Measurements from ENCODE around the gene LDB2.

Gene LDB2

DNA sequence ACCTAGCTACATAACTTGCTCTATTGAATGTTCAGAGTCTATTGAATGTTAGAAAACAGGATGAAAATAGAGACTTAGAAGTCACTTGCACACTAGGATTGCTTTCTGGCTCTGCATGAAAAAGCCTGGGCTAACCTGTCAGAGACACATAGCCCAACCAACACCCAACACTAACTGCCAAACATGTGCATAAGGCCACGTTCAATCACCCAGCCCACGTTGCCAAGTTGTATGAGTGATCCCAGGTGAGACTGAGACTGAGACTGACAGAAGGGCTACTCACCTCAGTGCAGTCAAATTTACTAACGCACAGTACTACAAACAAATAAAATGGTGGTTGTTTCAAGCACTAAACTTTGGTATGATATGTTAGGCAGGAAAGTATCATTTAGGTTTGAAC is 61.0 kb downstream of the LDB2 start:
- DNase-seq: no peak

DNA sequence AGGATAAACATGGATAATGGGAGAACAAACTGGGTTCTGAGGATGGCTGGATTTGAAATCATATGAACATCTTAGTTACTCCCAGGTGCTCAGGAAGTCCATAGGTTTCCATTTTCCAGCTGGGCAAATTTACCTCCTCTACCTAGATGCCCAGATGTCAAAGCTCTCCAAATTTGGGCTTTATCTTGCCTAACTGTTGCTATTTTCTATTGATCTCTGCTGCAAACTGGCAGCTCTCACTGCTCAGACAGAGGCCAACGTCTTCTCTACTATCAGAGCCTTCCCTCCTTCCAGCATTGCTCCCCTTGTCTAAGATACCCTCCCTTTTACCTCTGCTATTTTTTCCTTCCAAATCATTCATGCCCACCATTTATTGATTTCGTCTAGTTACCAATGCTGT is 62.1 kb downstream of the LDB2 start:
- no peak for DNase-seq

DNA sequence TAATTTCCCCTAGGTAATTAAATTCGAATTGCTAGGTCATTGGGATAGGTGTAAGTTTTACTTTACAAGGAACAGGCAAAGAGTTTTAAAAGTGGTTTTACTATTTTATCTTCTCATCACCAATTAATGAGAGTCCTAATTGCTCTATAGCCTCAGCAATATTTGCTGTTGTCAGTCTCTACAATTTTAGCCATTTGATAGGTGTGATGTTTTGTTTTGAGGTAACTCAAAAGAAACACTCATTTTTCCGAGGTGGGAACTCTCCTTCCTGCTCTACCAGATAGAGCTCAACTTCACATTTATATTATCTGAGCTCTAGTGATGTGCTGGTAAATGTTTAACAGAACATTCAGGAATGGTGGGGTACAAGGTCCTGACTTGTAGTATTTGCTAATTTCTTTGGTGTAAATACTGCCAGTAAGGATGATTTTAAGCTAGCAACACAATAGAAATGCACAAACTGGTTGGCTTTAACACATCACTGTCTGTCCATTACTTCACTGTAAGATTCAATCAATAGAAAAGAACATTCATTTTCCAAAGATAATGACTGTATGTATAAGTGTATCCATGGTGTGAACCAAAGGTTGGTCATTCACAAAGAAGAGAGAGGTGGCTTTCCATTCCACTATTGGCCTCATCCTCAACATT is 62.7 kb downstream of the LDB2 start:
- DNase-seq: no peak

DNA sequence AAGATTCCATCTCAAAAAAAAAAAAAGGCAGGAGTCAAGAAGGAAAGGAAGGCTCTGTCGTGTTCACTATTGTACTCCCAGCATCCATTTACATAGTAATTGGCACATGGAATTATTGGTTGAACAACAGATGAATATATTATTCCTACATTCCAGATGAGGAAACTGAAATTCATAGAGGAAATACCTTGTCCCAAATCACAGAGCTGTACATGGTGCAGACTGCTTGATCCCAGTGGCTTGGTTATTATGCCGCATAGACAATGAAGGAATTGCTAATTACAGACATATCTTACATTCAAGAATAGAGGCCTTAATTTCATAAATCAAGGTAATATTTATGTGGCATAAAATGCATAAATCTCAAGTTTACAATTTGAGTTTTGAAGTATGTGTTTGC is 63.6 kb downstream of the LDB2 start:
- no peak for DNase-seq

DNA sequence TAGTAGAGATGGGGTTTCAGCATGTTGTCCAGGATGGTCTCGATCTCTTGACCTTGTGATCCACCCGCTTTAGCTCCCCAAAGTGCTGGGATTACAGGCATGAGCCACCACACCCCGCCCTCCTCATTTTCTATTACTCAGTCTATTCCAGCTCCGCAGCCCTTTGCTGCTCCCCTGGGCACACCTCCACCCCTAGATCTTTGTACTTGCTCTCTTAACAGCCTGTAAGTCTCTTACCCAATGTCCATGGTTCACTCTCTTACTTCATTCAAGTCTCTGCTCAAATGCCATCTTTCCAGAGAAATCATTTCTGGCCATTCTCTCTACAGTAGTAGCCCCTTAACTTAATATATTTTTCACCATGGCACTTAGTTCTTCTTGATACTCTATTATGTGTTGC is 64.7 kb downstream of the LDB2 start:
- no peak for DNase-seq

DNA sequence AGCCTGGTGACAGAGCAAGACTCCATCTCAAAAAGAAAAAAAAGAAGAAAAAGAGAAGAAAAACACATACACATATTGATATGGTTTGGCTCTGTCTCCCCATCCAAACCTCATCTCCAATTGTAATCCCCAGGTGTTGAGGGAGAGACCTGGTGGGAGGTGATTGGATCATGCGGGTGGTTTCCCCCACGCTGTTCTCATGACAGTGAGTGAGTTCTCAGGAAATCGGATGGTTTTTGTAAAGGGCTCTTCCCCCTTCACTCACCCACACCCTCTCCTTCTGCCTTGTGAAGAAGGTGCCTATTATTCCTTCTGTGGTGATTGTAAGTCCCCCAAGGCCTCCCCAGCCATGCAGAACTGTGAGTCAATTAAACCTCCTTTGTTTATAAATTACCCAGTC is 68.4 kb downstream of the LDB2 start:
- no peak for DNase-seq

DNA sequence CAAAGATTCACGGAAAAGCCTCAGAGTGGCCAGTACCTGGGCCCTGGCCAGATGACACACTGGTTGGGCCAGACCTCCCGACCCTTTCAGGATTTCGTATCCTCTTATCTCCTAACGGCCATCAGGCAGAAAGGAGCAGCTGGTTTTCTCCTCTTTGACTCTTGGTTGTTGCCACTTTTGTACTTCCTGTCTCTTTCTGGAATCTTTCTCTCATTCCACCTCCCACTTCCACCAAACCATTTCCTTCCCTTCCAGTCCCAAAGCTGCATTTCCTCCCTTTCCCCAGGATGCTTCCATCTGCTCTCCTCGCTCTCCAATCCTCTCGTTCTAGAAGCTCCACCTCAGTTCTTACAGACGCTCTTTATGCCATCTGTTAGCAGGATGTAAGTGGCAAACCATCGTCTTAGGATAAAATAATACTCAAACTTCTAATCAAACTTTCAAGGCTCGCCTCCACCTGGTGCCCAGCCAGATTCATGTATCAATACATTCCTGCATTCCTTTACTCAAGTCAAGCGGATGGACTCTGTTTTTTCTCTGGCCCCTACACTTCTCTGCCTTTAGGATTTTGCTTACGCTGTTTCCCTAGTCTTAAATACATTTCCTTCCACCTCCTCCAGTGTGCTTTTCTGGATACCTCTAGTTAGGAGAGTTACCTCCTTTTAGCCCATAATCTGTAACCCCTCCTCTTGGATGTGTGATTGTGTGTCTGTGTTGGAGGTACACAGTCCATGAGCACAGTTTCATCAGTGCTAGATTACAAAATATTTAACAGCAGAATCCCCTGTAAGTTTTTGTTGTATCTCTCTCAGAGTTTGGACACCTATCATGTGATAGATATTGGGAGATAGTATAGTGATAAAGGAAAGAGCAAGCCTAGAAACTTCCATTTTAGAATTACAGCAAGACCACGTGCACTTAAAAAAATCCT is 70.4 kb downstream of the LDB2 start:
- DNase-seq: no peak

DNA sequence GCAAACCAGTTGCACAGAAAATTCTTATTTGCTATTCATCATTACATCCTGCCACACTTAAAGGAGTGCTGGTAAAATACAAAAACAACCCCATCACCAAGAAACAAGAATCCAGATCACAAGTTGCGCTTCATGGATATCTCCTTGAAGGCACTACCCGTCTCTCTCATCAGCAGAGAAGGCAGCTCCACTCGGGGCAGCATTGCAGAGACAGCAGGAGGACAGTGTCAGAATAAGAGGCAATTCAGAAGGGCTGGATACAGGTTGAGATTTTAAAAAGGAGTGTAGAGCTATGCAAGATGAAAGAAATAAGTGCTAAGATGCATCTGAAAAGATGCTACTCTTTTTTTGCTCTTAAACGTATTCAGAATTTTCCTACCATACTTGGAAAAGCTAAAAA is 71.4 kb downstream of the LDB2 start:
- DNase-seq: no peak

DNA sequence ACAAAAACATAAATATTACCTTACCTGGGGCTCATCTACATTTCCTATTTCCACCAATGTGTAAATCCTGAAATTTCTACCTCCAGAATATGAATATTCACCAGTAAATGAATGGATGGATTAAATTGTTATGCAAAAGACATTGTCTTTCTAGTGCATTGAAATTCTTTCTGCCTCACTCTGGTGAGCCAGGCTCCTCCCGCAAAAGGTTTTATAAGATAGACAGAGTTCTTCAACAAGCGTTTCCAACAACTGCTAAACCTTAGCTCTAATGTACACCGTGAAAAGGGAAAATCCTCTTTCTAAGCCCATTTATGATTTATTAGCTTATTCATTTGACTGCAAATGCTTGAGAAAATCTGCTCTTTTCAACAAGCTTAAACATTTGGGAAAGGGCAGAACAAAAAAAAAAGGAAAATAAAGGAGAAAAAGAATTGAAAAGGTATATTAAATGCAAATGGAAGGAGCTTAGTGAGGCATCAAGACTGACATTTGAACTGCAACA is 72.0 kb downstream of the LDB2 start:
- no peak for DNase-seq

DNA sequence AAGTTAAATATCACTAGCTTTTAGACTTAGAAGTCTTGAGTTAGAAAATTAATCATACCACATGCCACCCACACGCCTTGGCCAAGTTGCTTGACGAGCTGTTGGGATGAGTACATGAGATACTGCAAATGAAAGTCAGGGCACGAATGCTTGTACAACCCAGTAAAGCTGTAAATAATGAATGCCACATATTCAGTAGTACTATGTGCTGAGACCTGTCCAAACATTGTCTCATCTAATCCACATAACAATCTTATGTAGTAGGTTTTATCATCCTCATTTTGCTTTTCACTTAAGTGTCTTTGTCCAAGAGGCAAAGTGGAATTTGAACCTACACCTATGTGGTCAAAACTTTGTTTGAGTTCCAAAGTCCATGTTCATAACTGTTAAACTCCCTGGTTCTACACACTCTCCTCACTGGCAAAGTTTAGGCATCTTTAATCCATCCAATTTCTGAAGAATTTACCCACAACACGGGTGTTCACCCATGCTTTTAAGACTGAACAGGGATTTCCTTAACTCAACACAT is 74.1 kb downstream of the LDB2 start:
- no peak for DNase-seq

DNA sequence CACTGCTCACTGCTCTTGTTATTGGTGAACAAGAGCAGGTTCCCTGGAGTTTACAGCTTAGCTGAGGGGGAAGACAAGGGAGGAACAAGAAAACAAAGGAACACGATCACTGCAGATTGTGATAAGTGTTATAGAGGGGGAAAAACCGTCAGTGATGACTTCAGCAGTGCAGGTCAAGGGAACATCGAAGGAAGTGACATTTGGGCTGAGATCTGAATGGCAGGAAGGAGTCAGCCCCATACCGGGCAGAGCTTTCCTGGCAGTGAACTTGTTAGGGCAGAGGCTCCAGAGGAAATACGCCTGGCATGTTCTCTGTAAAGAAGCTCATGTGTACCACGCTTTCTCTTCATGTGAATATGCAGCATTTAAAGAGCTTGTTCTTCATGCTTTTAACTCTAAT is 78.1 kb downstream of the LDB2 start:
- DNase-seq: no peak

DNA sequence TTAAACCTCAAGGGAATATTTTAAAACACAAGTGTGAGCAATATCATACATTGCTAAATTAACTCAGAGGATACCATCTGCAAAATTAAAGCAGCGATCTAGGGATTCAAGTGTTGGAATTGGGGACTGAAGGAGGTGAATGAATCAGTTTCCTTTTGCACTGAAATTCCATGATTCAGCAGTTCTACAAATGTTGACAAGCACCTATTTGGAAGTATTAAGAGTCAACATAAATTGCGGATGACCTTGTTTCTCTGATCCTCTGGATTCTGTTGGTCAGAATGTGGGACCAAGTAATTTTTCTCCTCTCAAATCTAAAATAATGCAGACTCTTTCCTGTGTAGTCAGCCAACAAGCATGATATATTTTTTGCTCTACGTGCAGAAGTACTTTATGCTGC is 78.8 kb downstream of the LDB2 start:
- no peak for DNase-seq

DNA sequence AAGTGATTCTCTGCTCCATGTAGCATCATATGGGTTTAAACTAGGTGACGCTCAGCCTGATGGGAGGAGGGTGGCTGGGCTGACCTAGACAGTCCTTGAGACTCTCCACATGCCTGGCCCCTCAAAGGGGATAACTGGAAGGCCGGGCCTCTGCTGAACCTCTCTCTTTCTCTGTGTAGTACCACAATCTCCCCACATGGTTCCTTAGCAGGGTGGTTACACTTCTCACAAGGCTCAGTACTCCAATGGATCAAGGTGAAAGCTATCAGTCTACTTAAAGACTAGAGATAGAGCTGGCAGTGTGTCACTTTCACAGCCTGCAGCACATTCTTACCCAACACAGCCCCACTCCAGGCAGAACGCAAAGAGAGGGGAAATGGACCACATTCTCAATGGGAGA is 80.4 kb downstream of the LDB2 start:
- no peak for DNase-seq

DNA sequence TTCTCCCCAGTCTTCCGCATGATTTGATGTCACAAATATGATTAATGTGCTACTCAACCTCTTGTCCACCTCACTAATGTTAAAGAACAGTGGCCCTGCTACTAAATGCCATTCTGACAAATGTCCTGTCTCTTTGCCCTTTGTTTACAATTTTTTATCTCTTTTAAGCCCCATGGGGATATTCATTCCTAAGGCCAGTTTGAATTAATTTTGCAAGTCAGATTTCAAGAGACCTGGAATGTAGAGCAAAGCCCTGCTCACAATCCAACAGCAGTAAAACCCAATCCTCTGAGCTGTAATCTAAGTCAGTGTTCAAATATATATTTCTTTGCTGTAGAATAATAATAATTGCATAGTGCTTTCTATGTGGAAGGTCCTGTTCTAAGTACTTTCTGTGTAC is 81.2 kb downstream of the LDB2 start:
- DNase-seq: no peak

DNA sequence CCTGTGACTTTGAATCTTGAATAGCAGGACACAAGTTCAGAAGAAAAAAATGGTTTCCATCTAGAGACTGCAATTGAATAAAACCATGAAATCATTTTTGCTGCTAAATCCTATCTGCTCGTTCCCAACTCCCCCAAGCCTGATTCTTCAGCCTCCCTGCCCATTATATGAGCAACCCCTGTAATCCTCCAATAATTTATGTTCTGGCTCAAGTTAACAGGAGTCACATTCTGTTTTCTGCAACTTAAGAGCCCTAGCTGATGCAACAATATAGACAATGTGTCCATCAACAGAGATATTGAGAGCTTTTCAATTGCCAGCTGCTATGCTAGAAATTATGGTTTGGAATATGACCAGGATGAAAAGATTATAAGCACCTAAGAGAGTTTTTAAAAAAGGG is 84.1 kb downstream of the LDB2 start:
- DNase-seq: no peak

DNA sequence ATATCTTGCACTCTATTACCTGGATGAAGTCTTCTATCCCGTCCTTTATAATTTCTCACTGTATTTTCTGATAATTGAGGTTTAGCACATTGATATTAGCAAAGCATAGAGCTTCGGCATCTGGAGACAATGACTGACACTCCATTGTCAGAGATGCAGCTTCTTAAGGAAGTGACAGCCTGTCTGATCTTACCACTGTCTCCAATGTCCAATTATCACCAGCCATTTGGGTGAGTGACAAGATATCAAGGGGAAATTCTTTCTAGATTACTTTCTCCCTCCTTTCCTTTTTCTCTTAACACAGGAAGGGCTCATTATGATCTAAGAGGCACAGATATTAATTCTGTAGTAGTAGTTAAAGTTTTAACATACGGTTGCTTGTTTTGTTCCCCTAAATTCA is 86.4 kb downstream of the LDB2 start:
- no peak for DNase-seq

DNA sequence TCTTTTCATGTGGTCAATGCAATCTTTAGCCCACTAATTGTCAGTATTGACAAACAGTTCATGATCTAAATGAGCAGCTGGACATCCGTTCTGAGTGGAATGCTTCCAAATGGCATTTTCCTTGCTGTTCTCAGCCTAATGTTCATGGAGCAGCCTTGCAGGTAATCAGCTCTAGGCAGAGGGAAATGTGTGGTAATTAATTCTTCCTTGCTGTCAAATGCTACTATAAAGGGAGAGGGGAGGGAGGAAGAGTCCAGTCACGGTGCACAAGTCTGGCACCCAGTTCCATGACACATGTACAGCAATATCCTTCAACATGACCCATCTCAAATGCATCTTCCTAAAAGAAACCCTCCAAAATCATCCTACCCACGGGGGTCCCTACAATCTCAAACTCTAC is 88.5 kb downstream of the LDB2 start:
- DNase-seq: no peak

DNA sequence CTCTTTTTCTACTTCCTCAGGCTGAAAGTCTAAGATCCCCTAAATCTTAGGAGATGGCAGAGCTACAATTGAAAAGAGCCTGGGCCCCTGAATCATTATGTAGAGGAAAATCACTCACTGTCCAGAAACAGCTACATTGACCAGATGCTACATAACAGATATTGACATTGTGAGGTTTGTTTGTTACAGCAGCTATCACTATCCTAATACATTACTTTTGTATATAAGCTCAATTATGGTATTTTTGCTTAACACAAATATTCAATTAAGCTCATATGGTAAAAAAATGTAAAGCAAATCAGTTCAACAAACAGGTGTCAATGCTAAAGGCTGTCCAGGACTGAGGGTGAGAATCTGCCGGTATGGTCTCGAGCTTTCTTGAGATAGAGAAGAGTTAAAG is 89.4 kb downstream of the LDB2 start:
- no peak for DNase-seq

DNA sequence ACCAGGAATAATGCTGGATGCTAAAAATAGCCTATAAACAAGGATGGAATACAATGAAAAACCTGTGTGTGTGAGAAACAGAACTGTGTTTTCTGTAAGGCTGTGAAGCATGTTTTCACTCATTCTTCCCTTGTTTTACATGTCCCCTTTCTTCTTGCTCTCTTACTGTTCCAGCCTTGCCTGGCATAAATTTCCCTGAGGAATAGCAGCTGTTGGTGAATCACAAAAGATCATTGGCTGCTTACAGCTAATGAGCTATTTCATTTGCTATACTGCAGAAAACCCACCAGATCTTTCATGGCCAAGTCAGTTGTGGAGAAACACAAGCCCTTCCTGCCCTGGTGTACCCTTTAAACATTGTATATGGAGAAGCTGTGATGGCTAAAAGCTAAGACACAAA is 91.1 kb downstream of the LDB2 start:
- no peak for DNase-seq

DNA sequence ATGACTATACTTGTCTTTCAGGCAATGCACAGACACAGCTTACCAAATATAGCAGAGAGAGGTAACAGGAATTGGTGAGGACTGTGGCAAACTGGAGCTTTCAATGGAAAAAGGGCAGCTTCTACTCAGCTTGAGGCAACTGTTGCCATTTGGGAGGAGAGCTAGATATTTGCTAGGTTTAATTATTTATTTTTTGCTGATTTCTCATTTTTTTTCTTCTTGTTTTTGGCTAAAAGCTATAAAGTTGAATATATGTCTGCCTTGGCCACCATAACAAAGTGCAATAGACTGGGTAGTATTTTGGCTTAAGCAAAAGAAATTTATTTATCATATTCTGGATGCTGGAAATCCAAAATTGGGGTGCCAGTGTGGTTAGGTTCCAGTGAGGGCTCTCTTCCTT is 93.9 kb downstream of the LDB2 start:
- no peak for DNase-seq

DNA sequence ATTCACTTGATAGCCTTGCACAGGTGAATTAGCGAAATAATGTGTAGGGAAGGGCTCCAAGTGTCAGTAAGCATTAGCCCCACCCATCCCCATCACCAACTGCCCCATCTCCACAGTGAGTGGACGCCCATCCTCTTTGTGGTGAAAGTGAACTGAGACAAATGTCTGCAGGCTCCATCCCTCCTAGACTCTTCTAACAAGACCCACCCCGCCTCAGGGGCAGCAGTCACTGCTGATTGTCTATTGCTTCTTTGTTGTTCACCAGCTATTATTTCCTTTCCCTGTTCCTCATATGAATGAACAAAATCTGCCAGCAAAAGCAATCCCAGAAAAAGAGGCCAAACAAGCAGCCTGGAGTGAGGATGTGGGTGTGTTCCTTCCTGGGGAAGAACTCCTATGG is 96.4 kb downstream of the LDB2 start:
- no peak for DNase-seq

DNA sequence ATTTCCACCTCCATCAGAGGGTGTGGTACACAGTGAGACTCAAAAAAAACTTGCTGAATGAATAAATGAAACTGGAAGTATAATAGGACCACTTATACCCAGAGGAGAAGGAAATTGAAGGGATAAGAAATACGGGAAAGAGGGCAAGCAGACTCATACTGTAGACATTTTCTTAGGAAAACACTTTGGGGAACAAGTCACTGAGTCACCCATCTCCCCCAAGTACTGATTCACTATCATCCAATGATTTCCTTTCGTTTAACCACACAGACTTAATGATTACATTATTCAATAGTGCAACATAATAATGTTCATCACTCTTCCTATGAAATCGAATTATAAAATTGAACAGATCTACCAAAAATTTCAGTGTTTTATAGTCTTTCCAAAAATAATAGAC is 97.1 kb downstream of the LDB2 start:
- no peak for DNase-seq

DNA sequence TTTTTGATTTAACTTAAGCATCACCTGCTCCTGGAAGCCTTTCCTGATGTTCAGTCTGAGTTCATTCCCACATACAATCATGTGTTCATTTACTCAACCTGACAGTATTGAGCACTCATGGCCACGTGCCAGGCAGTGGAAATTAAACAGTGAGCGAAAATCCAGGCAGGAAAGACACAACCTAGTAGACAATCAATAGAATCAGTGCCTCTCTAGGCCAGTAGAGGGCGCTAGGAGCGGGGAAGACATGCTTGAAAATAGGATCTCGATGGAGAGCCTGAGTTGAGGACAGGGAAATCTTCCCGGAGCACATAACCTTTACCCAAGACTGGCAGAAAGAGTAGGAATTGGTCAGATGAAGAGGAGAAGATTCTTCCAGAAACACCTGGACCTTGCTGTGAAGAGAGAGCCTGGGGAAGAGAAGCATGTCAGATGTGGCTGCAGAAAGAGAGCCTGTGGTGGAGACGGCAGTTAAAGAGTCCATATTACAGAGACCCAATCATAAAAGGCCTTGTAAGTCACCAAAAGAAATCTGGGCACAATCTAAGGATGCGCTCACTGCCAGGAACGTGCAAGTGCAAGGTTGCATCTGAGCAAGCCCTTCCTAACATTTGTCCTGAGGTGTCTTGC is 103.5 kb downstream of the LDB2 start:
- no peak for DNase-seq

DNA sequence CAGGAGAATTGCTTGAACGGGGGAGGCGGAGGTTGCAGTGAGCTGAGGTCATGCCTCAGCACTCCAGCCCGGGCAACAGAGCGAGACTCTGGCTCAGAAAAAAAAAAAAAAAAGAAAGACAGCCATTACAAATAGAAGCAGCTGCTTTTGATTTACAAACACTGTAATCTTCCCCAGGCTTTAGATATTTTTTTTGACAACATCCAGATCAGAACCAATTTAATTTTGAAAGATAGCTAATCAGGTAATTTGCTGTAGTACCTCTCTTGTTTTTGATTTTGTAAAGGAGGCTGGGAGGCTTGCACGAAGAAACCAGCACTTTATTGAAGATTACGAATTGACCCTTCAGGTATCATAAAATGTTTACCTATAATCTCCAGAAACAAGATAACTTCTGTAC is 107.0 kb downstream of the LDB2 start:
- DNase-seq: no peak
